HEK293 (cell line): Measurements from ENCODE around the gene GAMT.

Experiments
- GLIS1 ChIP-seq: fragments of 450-650 bp; formaldehyde crosslinking; IDR thresholded peaks from 2 replicates; pipeline ENCODE4 v1.5.1; 2016; ENCODE audit warnings: missing biosample characterization, missing genetic modification characterization
- GLIS2 ChIP-seq: fragments of 450-650 bp; formaldehyde crosslinking; IDR thresholded peaks from 2 replicates; pipeline ENCODE4 v1.5.1; 2016; ENCODE audit warnings: missing biosample characterization, missing genetic modification characterization
- SP2 ChIP-seq: fragments of 450-650 bp; formaldehyde crosslinking; IDR thresholded peaks from 2 replicates; pipeline ENCODE4 v1.5.1; 2016; ENCODE audit warnings: missing biosample characterization, missing genetic modification characterization
- ZBTB8A ChIP-seq: fragments of 450-650 bp; formaldehyde crosslinking; IDR thresholded peaks from 2 replicates; pipeline ENCODE4 v1.5.1; 2016; ENCODE audit warnings: missing biosample characterization, missing genetic modification characterization
- ZFP69B ChIP-seq: fragments of 450-650 bp; formaldehyde crosslinking; IDR thresholded peaks from 2 replicates; pipeline ENCODE4 v1.5.1; 2016; ENCODE audit warnings: missing biosample characterization, missing genetic modification characterization
- ZIC2 ChIP-seq: fragments of 450-650 bp; formaldehyde crosslinking; IDR thresholded peaks from 2 replicates; pipeline ENCODE4 v1.5.1; 2016; ENCODE audit warnings: missing biosample characterization, missing genetic modification characterization
- ZNF221 ChIP-seq: fragments of 450-650 bp; formaldehyde crosslinking; IDR thresholded peaks from 2 replicates; pipeline ENCODE4 v1.5.1; 2017; ENCODE audit warnings: missing biosample characterization, missing genetic modification characterization, borderline replicate concordance
- ZNF354C ChIP-seq: fragments of 450-650 bp; formaldehyde crosslinking; IDR thresholded peaks from 2 replicates; pipeline ENCODE4 v1.5.1; 2016; ENCODE audit warnings: missing biosample characterization, missing genetic modification characterization, low read depth, borderline replicate concordance
- ZNF394 ChIP-seq: fragments of 450-650 bp; formaldehyde crosslinking; IDR thresholded peaks from 2 replicates; pipeline ENCODE4 v1.5.1; 2016; ENCODE audit warnings: missing biosample characterization, missing genetic modification characterization, mild to moderate bottlenecking, moderate library complexity, borderline replicate concordance
- TF ChIP-seq, protein P1 (sequence below): fragments of 450-650 bp; formaldehyde crosslinking; conservative IDR thresholded peaks from 2 replicates; pipeline ENCODE4 v1.5.1; 2016; ENCODE audit warnings: low read depth, missing biosample characterization, missing genetic modification characterization
- TF ChIP-seq, protein P2 (sequence below): fragments of 450-650 bp; formaldehyde crosslinking; IDR thresholded peaks from 2 replicates; pipeline ENCODE4 v1.5.1; 2016; ENCODE audit warnings: missing biosample characterization, missing genetic modification characterization
- TF ChIP-seq, protein P3 (sequence below): fragments of 450-650 bp; formaldehyde crosslinking; IDR thresholded peaks from 2 replicates; pipeline ENCODE4 v1.5.1; 2016; ENCODE audit warnings: missing biosample characterization, missing genetic modification characterization
- TF ChIP-seq, protein P4 (sequence below): fragments of 450-650 bp; formaldehyde crosslinking; IDR thresholded peaks from 2 replicates; pipeline ENCODE4 v1.5.1; 2016; ENCODE audit warnings: missing biosample characterization, missing genetic modification characterization, low read depth
- TF ChIP-seq, protein P5 (sequence below): fragments of 450-650 bp; formaldehyde crosslinking; IDR thresholded peaks from 2 replicates; pipeline ENCODE4 v1.5.1; 2016; ENCODE audit warnings: missing biosample characterization, missing genetic modification characterization

Gene GAMT

DNA sequence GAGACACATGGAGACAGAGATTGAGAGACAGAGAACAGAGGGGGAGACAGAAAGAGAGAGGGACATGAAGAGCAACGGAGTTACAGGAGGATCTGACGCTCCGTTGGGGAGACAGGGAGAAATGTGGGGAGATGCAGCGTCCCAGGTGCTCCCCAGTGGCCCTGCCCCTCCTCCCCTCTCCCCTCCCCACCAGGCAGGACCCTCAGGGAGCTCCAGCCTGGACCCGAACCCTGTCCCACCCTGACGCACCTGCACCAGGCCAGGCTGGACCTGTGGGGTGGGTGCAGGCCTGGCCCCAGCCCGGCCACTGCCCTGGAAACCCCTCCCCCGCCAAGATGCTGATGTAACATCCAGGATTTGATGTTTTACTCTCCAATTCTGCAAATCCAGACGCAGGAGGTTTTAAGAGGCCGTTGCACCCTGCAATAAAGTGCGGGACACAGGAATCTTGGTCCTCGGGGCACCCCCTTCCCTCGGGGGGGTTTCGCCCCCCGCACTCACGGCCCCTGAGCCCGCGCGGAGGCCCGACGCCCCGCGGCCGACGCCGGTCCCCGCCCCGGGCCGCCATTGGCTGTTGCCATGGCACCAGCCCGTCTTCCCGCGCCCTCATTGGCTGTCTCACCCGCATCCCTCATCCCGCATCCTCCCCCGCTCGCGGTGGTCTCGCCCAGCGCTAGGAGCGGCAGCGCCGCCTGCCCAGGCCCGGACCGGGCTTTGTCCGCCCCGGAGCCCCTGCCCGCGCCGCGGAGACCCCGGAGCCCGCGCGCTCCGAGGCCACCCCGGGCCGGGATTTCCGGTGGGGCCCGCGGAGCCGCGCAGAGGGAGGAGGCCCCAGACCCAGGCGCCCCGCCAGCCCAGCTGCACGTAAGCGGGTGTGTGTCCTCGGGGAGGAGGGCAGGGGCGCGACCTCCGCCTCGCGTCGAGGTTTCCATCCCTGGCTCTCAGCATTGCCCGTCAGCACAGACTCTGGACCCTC lies 48.4 kb upstream of the GAMT start, which contains the start of gene APC2 (continued):
- TF ChIP-seq, protein P1, sequence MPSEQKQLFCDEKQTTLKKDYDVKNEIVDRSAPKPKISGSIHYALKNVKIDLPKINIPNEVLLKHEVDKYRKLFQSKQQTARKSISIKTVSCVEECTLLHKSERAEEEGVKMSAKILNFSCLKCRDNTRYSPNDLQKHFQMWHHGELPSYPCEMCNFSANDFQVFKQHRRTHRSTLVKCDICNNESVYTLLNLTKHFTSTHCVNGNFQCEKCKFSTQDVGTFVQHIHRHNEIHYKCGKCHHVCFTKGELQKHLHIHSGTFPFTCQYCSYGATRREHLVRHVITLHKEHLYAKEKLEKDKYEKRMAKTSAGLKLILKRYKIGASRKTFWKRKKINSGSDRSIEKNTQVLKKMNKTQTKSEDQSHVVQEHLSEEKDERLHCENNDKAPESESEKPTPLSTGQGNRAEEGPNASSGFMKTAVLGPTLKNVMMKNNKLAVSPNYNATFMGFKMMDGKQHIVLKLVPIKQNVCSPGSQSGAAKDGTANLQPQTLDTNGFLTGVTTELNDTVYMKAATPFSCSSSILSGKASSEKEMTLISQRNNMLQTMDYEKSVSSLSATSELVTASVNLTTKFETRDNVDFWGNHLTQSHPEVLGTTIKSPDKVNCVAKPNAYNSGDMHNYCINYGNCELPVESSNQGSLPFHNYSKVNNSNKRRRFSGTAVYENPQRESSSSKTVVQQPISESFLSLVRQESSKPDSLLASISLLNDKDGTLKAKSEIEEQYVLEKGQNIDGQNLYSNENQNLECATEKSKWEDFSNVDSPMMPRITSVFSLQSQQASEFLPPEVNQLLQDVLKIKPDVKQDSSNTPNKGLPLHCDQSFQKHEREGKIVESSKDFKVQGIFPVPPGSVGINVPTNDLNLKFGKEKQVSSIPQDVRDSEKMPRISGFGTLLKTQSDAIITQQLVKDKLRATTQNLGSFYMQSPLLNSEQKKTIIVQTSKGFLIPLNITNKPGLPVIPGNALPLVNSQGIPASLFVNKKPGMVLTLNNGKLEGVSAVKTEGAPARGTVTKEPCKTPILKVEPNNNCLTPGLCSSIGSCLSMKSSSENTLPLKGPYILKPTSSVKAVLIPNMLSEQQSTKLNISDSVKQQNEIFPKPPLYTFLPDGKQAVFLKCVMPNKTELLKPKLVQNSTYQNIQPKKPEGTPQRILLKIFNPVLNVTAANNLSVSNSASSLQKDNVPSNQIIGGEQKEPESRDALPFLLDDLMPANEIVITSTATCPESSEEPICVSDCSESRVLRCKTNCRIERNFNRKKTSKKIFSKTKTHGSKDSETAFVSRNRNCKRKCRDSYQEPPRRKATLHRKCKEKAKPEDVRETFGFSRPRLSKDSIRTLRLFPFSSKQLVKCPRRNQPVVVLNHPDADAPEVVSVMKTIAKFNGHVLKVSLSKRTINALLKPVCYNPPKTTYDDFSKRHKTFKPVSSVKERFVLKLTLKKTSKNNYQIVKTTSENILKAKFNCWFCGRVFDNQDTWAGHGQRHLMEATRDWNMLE = no peak
- TF ChIP-seq ZNF221 (tag by site-specific recombination) (no peak), ZNF394 (tag by site-specific recombination) (peak; percentile 36; the same call in 1 of the 2 replicates), ZFP69B (tag by site-specific recombination) (peak; percentile 17; the same call in 1 of the 2 replicates), ZIC2 (tag by site-specific recombination) (0 out of 2 replicates have a peak, but pooled peaks have one; percentile 9), GLIS1 (tag by site-specific recombination) (peak; percentile 65), ZBTB8A (tag by site-specific recombination) (peak; percentile 45), GLIS2 (peak; percentile 72), SP2 (peak; percentile 74), ZNF354C (tag by site-specific recombination) (no peak)
- TF ChIP-seq, protein P2, sequence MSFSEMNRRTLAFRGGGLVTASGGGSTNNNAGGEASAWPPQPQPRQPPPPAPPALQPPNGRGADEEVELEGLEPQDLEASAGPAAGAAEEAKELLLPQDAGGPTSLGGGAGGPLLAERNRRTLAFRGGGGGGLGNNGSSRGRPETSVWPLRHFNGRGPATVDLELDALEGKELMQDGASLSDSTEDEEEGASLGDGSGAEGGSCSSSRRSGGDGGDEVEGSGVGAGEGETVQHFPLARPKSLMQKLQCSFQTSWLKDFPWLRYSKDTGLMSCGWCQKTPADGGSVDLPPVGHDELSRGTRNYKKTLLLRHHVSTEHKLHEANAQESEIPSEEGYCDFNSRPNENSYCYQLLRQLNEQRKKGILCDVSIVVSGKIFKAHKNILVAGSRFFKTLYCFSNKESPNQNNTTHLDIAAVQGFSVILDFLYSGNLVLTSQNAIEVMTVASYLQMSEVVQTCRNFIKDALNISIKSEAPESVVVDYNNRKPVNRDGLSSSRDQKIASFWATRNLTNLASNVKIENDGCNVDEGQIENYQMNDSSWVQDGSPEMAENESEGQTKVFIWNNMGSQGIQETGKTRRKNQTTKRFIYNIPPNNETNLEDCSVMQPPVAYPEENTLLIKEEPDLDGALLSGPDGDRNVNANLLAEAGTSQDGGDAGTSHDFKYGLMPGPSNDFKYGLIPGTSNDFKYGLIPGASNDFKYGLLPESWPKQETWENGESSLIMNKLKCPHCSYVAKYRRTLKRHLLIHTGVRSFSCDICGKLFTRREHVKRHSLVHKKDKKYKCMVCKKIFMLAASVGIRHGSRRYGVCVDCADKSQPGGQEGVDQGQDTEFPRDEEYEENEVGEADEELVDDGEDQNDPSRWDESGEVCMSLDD (tag by site-specific recombination) = peak; percentile 57; the same call in 1 of the 2 replicates
- TF ChIP-seq, protein P3, sequence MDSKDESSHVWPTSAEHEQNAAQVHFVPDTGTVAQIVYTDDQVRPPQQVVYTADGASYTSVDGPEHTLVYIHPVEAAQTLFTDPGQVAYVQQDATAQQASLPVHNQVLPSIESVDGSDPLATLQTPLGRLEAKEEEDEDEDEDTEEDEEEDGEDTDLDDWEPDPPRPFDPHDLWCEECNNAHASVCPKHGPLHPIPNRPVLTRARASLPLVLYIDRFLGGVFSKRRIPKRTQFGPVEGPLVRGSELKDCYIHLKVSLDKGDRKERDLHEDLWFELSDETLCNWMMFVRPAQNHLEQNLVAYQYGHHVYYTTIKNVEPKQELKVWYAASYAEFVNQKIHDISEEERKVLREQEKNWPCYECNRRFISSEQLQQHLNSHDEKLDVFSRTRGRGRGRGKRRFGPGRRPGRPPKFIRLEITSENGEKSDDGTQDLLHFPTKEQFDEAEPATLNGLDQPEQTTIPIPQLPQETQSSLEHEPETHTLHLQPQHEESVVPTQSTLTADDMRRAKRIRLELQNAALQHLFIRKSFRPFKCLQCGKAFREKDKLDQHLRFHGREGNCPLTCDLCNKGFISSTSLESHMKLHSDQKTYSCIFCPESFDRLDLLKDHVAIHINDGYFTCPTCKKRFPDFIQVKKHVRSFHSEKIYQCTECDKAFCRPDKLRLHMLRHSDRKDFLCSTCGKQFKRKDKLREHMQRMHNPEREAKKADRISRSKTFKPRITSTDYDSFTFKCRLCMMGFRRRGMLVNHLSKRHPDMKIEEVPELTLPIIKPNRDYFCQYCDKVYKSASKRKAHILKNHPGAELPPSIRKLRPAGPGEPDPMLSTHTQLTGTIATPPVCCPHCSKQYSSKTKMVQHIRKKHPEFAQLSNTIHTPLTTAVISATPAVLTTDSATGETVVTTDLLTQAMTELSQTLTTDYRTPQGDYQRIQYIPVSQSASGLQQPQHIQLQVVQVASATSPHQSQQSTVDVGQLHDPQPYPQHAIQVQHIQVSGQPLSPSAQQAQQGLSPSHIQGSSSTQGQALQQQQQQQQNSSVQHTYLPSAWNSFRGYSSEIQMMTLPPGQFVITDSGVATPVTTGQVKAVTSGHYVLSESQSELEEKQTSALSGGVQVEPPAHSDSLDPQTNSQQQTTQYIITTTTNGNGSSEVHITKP = peak; percentile 88
- TF ChIP-seq, protein P4, sequence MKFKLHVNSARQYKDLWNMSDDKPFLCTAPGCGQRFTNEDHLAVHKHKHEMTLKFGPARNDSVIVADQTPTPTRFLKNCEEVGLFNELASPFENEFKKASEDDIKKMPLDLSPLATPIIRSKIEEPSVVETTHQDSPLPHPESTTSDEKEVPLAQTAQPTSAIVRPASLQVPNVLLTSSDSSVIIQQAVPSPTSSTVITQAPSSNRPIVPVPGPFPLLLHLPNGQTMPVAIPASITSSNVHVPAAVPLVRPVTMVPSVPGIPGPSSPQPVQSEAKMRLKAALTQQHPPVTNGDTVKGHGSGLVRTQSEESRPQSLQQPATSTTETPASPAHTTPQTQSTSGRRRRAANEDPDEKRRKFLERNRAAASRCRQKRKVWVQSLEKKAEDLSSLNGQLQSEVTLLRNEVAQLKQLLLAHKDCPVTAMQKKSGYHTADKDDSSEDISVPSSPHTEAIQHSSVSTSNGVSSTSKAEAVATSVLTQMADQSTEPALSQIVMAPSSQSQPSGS = no peak
- TF ChIP-seq, protein P5, sequence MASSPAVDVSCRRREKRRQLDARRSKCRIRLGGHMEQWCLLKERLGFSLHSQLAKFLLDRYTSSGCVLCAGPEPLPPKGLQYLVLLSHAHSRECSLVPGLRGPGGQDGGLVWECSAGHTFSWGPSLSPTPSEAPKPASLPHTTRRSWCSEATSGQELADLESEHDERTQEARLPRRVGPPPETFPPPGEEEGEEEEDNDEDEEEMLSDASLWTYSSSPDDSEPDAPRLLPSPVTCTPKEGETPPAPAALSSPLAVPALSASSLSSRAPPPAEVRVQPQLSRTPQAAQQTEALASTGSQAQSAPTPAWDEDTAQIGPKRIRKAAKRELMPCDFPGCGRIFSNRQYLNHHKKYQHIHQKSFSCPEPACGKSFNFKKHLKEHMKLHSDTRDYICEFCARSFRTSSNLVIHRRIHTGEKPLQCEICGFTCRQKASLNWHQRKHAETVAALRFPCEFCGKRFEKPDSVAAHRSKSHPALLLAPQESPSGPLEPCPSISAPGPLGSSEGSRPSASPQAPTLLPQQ (tag by site-specific recombination) = no peak; the same call in 1 of the 2 replicates
